Heart left ventricle (tissue), 16 donors: ENCODE measurements around the gene MYBPC1. TPM values are rescaled to one million over a fixed set of nuclear protein-coding genes. Genes with fewer than 3 reads are reported as not detected.

Experiments used
- ATAC-seq, 4 donors: fragments of 200-7000 bp; cut with Tn5 transposase; one replicate each; pipeline ENCODE4 v1.9.1; 2020 to 2022; ENCODE audit warnings: moderate library complexity in 4 of 4, mild to moderate bottlenecking in 3 of 4, moderate number of reproducible peaks in 1 of 4
- DNase-seq, 5 donors: peaks; one replicate each; pipeline ENCODE4 v3.0.0-alpha.2; 2020
- H3K27ac ChIP-seq, 12 donors: fragments of 200-600 bp; sonication (generic) in 4 of 12; one replicate each; pipeline versions ENCODE4 v1.5.0 to v1.8.0; 2016 to 2022; ENCODE audit warnings: mild to moderate bottlenecking in 2 of 12
- H3K27me3 ChIP-seq, 9 donors: fragments of 200-600 bp; sonication (generic) in 2 of 9; one replicate each; pipeline versions ENCODE4 v1.5.1 to v1.8.0; 2016 to 2022; ENCODE audit warnings: mild to moderate bottlenecking in 3 of 9
- H3K36me3 ChIP-seq, 9 donors: fragments of 200-600 bp; sonication (generic) in 2 of 9; one replicate each; pipeline versions ENCODE4 v1.5.0 to v1.8.0; 2018 to 2022; ENCODE audit warnings: mild to moderate bottlenecking in 2 of 9
- H3K4me1 ChIP-seq, 12 donors: fragments of 200-600 bp; sonication (generic) in 4 of 12; one replicate each; pipeline versions ENCODE4 v1.5.0 to v1.8.0; 2016 to 2022; ENCODE audit warnings: mild to moderate bottlenecking in 3 of 12
- H3K4me3 ChIP-seq, 12 donors: fragments of 200-600 bp; sonication (generic) in 4 of 12; one replicate each; pipeline versions ENCODE4 v1.5.0 to v1.8.0; 2017 to 2022; ENCODE audit warnings: mild to moderate bottlenecking in 9 of 12, moderate library complexity in 4 of 12
- H3K9me3 ChIP-seq, 12 donors: fragments of 200-600 bp; sonication (generic) in 4 of 12; one replicate each; pipeline versions ENCODE4 v1.5.0 to v1.8.0; 2016 to 2022; ENCODE audit warnings: mild to moderate bottlenecking in 1 of 12
- CTCF ChIP-seq, 12 donors: fragments of 200-600 bp; sonication (generic) in 4 of 12; IDR thresholded peaks; one replicate each; pipeline versions ENCODE4 v1.5.0 to v1.8.0; 2018 to 2022; ENCODE audit warnings: antibody characterized with exemption in 12 of 12, mild to moderate bottlenecking in 5 of 12
- POLR2A ChIP-seq, 2 donors: fragments of 450-650 bp; IDR thresholded peaks; one replicate each; pipeline ENCODE4 v1.6.1; 2017; ENCODE audit warnings: antibody characterized with exemption in 2 of 2, mild to moderate bottlenecking in 2 of 2, moderate library complexity in 2 of 2
- WGBS, 4 donors: extraction: QIAGEN DNeasy Blood & Tissue Kit in 2 of 4; methylation state at CpG; one replicate each; pipeline versions ENCODE4 v1.1.5 to v1.1.7; 2013 to 2018; 5-methylcytosine and 5-hydroxymethylcytosine counted together
- intact Hi-C, 10 donors: fragments of 100-400 bp; cut with DNase I; formaldehyde crosslinking; loops; one replicate each; pipeline versions ENCODE4 v1.11.1 to v1.14.2; 2022
- polyA plus RNA-seq, 2 donors: library from polyadenylated mRNA; stranded (reverse); fragments of 200-250 nt; gene quantifications; one replicate each; pipeline ENCODE4 v1.2.3, GENCODE V29; 2013
- total RNA-seq, 9 donors: library from RNA; depleted of rRNA in 2 of 9; stranded (reverse); fragments of >200 nt in 2 of 9; fragmentation: NEBNext Ultra II Directional in 3 of 9; extraction: Animal tissue kit (Norgen Biotek cat#: 25700) in 3 of 9; gene quantifications; one replicate each; pipeline versions ENCODE4 v1.1.0 to v1.2.4, GENCODE V29; 2016 to 2023
- donor health status: ischemic (EF 13 %, LVEDD 7.1; RV severe dilation, severe dysfunction).
- donor health status: healthy with polysubstance abuse.
- donor health status: DM: no; HTN: yes; CAD: no.
- donor health status: DM: no; HTN: no; CAD: no.
- donor health status: ischemic (EF 25% LVEDD 6.9; RV normal size, moderate dysfunction).
- donor health status: ischemic (EF 25% LVEDD 5.7; RV mildly dilated, moderate dysfunction).
- donor health status: healthy.
- donor health status: DM: yes; HTN: yes; CAD: no.
- donor health status: ischemic (EF 35%, LVEDD 5.7; RV mildly dilated, moderate dysfunction).
- donor health status: nonischemic (EF 11% LVEDD 7.7; RV severe dilation, severe dysfunction).
- donor health status: DM: yes; HTN: yes; CAD: no.
- donor health status: PGD.
- donor health status: ischemic (EF 29% LVEDD 5.4; RV normal size, mild dysfunction).
- donor health status: nonischemic (EF 23%, LVEDD 6.1; RV moderate dilation, normal function).

The MYBPC1 gene
- total and polyA plus RNA-seq, 11 donors: 0.04 to 3.5 (median 1.9) TPM

GRCh38 chr12:101667591-101667990, 72.8 kb downstream of the MYBPC1 start:
- WGBS, 4 donors: 74 to 85% (median 80%) methylated on average over 5 of the region's 5 CpGs
- Histone ChIP-seq H3K27me3 (peaks cover 0 to 6% (median 0%) of the 10 kb centered on the region in 9 donors), H3K4me1 (peaks cover 0 to 24% (median 0%) of the 10 kb centered on the region in 12 donors), H3K36me3 (no peaks in the 10 kb centered on the region), H3K27ac (no peak overlapping the region), H3K9me3 (no peaks in the 10 kb centered on the region), H3K4me3 (no peak overlapping the region)
- ATAC-seq: no peak
- intact Hi-C loops: no loop called here
- no peak for DNase-seq
- TF ChIP-seq POLR2A (IDR thresholded peaks at IDR 0.05) (no peak), CTCF (IDR thresholded peaks at IDR 0.05) (no peak)

GRCh38 chr12:101670007-101670671, 75.4 kb downstream of the MYBPC1 start:
- DNase-seq (peak in 1 of 5 donors; percentile 21), ATAC-seq (peak; percentile 46 to 81 (median 70))
- Histone ChIP-seq H3K27me3 (peaks cover 0 to 6% (median 0%) of the 10 kb centered on the region in 9 donors), H3K27ac (no peak overlapping the region), H3K9me3 (no peaks in the 10 kb centered on the region), H3K4me1 (peaks cover 0 to 24% (median 0%) of the 10 kb centered on the region in 12 donors), H3K36me3 (no peaks in the 10 kb centered on the region), H3K4me3 (no peak overlapping the region)
- TF ChIP-seq CTCF (IDR thresholded peaks at IDR 0.05) (peak in 11 of 12 donors; percentile 29 to 64 (median 55)), POLR2A (IDR thresholded peaks at IDR 0.05) (no peak)
- 49 to 58% (median 56%) methylated on average over 6 of the region's 6 CpGs for WGBS, 4 donors
- intact Hi-C loops: loop anchor here in 1 of 10 donors (10.0 kb wide), 1 partner anchor 85 kb away; no protein-coding TSS in a partner anchor

GRCh38 chr12:101671157-101671791, 76.5 kb downstream of the MYBPC1 start:
- peak overlapping the region in 1 of 12 donors; percentile 12 for H3K27ac ChIP-seq
- DNase-seq (peak in 1 of 5 donors; percentile 27), ATAC-seq (peak; percentile 48 to 75 (median 51))
- no peaks in the 10 kb centered on the region for H3K9me3 ChIP-seq
- H3K36me3 ChIP-seq: no peaks in the 10 kb centered on the region
- intact Hi-C loops: loop anchor here in 1 of 10 donors (10.0 kb wide), 1 partner anchor 84 kb away; no protein-coding TSS in a partner anchor
- TF ChIP-seq POLR2A (IDR thresholded peaks at IDR 0.05) (no peak), CTCF (IDR thresholded peaks at IDR 0.05) (no peak)
- peaks cover 0 to 24% (median 0%) of the 10 kb centered on the region in 12 donors for H3K4me1 ChIP-seq
- H3K27me3 ChIP-seq: peaks cover 0 to 1% (median 0%) of the 10 kb centered on the region in 9 donors
- H3K4me3 ChIP-seq: no peak overlapping the region
- WGBS, 4 donors: 70 to 79% (median 79%) methylated on average over 6 of the region's 6 CpGs

- TF ChIP-seq CTCF (IDR thresholded peaks at IDR 0.05) (no peak), POLR2A (IDR thresholded peaks at IDR 0.05) (no peak)
- H3K27ac ChIP-seq: peak overlapping the region in 1 of 12 donors; percentile 12
- intact Hi-C loops: loop anchor here in 1 of 10 donors (10.0 kb wide), 1 partner anchor 83 kb away; no protein-coding TSS in a partner anchor
- DNase-seq: no peak
- ATAC-seq: peak in 1 of 4 donors; percentile 31
- H3K9me3 ChIP-seq: no peaks in the 10 kb centered on the region
- WGBS, 4 donors: 78 to 82% (median 79%) methylated on average over 4 of the region's 4 CpGs
- no peak overlapping the region for H3K4me3 ChIP-seq
- H3K36me3 ChIP-seq: no peaks in the 10 kb centered on the region
- H3K4me1 ChIP-seq: peaks cover 0 to 24% (median 0%) of the 10 kb centered on the region in 12 donors
- H3K27me3 ChIP-seq: no peaks in the 10 kb centered on the region
These were observed 77.1 kb downstream of the MYBPC1 start for GRCh38 chr12:101671833-101672232.
